Calu3 (cell line): ENCODE data around the gene FOXN3. TPM values are rescaled to one million over a fixed set of nuclear protein-coding genes. Genes with fewer than 3 reads are reported as not detected.

Experiments
- BruUV-seq: library from RNA; stranded (reverse); fragments of 400-500 nt; replicated peaks from 2 replicates; lab custom pipeline; 2021; lab: Mats Ljungman, UMichigan
- CTCF ChIA-PET: fragments of 300-600 bp; sonication (Branson Sonifier 250); formaldehyde crosslinking; loops from one replicate; lab custom pipeline; 2022; ENCODE audit warnings: antibody characterized with exemption; lab: Charles Lee
- DNase-seq: peaks from one replicate; pipeline ENCODE4 v3.0.0; 2022
- H3K27ac Mint-ChIP-seq: one replicate; pipeline ENCODE4 v1.8.0; 2022; ENCODE audit warnings: mixed read lengths; ENCODE audit not compliant: unreplicated experiment
- H3K27me3 Mint-ChIP-seq: one replicate; pipeline ENCODE4 v1.8.0; 2022; ENCODE audit warnings: mixed read lengths; ENCODE audit not compliant: unreplicated experiment
- H3K36me3 Mint-ChIP-seq: one replicate; pipeline ENCODE4 v1.8.0; 2022; ENCODE audit warnings: mild to moderate bottlenecking, moderate library complexity, mixed read lengths; ENCODE audit not compliant: insufficient read depth, unreplicated experiment
- H3K4me1 Mint-ChIP-seq: one replicate; pipeline ENCODE4 v1.8.0; 2022; ENCODE audit warnings: mild to moderate bottlenecking, low read depth, mixed read lengths; ENCODE audit not compliant: unreplicated experiment
- H3K4me3 Mint-ChIP-seq: one replicate; pipeline ENCODE4 v1.8.0; 2022; ENCODE audit warnings: mild to moderate bottlenecking, low read depth, moderate library complexity, mixed read lengths; ENCODE audit not compliant: unreplicated experiment
- H3K9me3 Mint-ChIP-seq: one replicate; pipeline ENCODE4 v1.8.0; 2022; ENCODE audit warnings: low read depth, mixed read lengths; ENCODE audit not compliant: unreplicated experiment
- intact Hi-C: fragments of 100-400 bp; cut with micrococcal nuclease; formaldehyde crosslinking; loops from one replicate; pipeline ENCODE4 v1.10.0; 2022; ENCODE audit not compliant: unreplicated experiment
- total RNA-seq: library from RNA; stranded (reverse); gene quantifications from 2 replicates; pipeline ENCODE4 v1.2.3, GENCODE V29; 2022
- TF ChIP-seq, protein P1 (sequence below): fragments of 200-600 bp; IDR thresholded peaks from one replicate; pipeline ENCODE4 v1.8.0; 2022; ENCODE audit warnings: antibody characterized with exemption; ENCODE audit not compliant: unreplicated experiment

The FOXN3 gene
- total RNA-seq, 1 experiment from 2014 or later, result 11.8 TPM

DNA sequence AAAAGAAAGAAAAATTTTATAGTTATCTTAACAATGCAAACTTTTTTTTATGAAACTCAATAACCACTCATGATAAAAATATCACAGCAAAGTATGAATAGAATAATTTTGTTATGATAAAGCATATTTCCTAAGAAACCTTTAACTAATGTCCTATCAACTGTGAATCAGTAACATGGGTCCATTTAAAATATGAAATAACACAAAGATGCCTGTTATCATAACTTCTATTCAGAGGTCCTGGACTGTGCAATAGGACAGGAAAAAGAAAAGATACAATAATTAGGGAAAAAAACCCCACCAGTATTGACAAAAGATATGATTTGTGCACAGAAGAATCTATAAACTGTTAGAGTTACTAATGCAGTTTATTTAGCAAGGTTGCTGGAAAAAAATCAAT is 245.4 kb downstream of the FOXN3 start:
- Mint-ChIP-seq H3K27me3 (no peaks in the 10 kb centered on the region), H3K4me3 (no peak overlapping the region), H3K4me1 (no peaks in the 10 kb centered on the region), H3K27ac (no peak overlapping the region), H3K36me3 (no peaks in the 10 kb centered on the region), H3K9me3 (peaks cover 4% of the 10 kb centered on the region)
- no TSS peak for BruUV-seq
- CTCF ChIA-PET, result no interaction called here
- TF ChIP-seq, protein P1, sequence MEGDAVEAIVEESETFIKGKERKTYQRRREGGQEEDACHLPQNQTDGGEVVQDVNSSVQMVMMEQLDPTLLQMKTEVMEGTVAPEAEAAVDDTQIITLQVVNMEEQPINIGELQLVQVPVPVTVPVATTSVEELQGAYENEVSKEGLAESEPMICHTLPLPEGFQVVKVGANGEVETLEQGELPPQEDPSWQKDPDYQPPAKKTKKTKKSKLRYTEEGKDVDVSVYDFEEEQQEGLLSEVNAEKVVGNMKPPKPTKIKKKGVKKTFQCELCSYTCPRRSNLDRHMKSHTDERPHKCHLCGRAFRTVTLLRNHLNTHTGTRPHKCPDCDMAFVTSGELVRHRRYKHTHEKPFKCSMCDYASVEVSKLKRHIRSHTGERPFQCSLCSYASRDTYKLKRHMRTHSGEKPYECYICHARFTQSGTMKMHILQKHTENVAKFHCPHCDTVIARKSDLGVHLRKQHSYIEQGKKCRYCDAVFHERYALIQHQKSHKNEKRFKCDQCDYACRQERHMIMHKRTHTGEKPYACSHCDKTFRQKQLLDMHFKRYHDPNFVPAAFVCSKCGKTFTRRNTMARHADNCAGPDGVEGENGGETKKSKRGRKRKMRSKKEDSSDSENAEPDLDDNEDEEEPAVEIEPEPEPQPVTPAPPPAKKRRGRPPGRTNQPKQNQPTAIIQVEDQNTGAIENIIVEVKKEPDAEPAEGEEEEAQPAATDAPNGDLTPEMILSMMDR, result no peak
- DNase-seq, result no peak
- intact Hi-C loops, result no loop called here

DNA sequence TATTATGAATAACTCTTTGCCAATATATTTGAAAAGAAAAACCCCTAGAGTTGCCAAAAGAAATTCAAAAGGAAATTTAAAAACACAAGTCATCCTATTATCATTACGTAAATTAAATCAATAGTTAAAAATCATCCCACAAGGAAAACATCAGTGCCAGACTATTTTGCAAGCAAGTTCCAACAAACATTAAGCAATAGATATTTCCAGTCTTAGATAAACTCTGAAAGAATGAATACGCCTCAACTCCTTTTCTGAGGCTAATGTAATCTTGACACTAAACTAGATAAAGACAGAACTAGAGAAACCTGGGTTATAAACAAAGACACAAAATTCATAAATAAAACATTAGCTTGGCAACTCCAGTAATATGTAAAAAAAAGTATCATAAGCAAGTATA is 245.9 kb downstream of the FOXN3 start:
- no TSS peak for BruUV-seq
- Mint-ChIP-seq H3K36me3 (no peaks in the 10 kb centered on the region), H3K4me1 (no peaks in the 10 kb centered on the region), H3K9me3 (peaks cover 4% of the 10 kb centered on the region), H3K4me3 (no peak overlapping the region), H3K27me3 (no peaks in the 10 kb centered on the region), H3K27ac (no peak overlapping the region)
- CTCF ChIA-PET, result no interaction called here
- no peak for DNase-seq
- intact Hi-C loops, result no loop called here
- TF ChIP-seq, protein P1, result no peak

DNA sequence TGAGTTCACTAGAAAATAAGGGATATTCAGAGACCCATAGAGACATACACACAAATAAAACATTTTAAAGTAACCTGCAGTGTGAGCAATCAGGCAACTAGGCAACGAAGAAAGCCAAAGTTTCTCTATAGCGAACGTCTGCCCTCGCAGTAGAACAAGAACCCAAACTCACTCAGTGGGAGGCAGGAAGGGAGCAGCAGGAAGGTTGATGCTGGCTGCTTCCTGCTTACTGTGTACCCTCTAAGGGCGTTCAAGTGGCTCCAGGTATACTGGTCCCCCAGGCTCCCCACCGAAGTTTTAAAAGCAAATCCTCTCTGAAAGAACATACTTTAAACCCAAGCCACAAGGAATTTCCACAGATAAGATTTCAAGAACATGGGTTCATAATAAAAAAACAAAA is 249.3 kb downstream of the FOXN3 start:
- TF ChIP-seq, protein P1, result no peak
- Mint-ChIP-seq H3K36me3 (no peaks in the 10 kb centered on the region), H3K4me1 (no peaks in the 10 kb centered on the region), H3K27me3 (no peaks in the 10 kb centered on the region), H3K9me3 (peaks cover 4% of the 10 kb centered on the region), H3K4me3 (no peak overlapping the region), H3K27ac (no peak overlapping the region)
- no peak for DNase-seq
- intact Hi-C loops, result no loop called here
- CTCF ChIA-PET, result no interaction called here
- no TSS peak for BruUV-seq

DNA sequence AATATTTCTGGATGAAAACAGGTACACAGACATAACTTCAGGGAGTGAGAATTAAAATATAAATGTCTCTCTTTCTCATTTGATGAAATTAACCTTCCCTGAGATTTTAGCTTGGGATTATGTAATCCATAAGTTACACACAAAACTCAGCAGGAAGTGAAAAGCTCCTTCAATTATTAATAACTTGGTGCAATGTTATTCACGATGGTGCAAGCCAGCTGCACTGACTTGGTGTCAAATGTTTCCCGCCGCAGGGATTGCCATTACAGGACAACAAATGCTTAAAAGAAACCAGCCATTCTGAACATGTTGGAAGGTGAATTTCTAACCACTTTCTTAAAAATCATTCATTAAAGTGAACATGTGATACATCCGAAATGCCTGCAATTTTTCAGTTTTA is 250.4 kb downstream of the FOXN3 start:
- DNase-seq, result no peak
- Mint-ChIP-seq H3K4me1 (no peaks in the 10 kb centered on the region), H3K27ac (no peak overlapping the region), H3K36me3 (no peaks in the 10 kb centered on the region), H3K27me3 (no peaks in the 10 kb centered on the region), H3K4me3 (no peak overlapping the region), H3K9me3 (peaks cover 4% of the 10 kb centered on the region)
- no TSS peak for BruUV-seq
- CTCF ChIA-PET, result no interaction called here
- intact Hi-C loops, result no loop called here
- TF ChIP-seq, protein P1, result no peak
